IPS-18a (cell line): Measurements from ENCODE around the gene VKORC1L1.
A peak's percentile ranks its signal among the peaks of the same experiment; 100 is the strongest.
"Not testable (repeated sequence)": the region's sequence is repeated elsewhere in the genome, so short reads cannot be mapped to it uniquely, and the experiment has no call there.

Experiments
- H3K27ac ChIP-seq: one replicate; pipeline ENCODE4 v1.5.1; 2013; ENCODE audit warnings: low read length
- H3K27me3 ChIP-seq: one replicate; pipeline ENCODE4 v1.6.1; 2013; ENCODE audit warnings: mild to moderate bottlenecking, low read length; ENCODE audit not compliant: control insufficient read depth, insufficient read depth
- H3K36me3 ChIP-seq: one replicate; pipeline ENCODE4 v1.6.1; 2013; ENCODE audit warnings: low read depth, low read length; ENCODE audit not compliant: control insufficient read depth
- H3K4me1 ChIP-seq: one replicate; pipeline ENCODE4 v1.6.1; 2013; ENCODE audit warnings: low read depth, low read length; ENCODE audit not compliant: control insufficient read depth
- H3K4me3 ChIP-seq: one replicate; pipeline ENCODE4 v1.5.1; 2013; ENCODE audit warnings: low read length
- H3K9ac ChIP-seq: one replicate; pipeline ENCODE4 v1.6.1; 2013; ENCODE audit warnings: mild to moderate bottlenecking, low read length, moderate library complexity
- H3K9me3 ChIP-seq: one replicate; pipeline ENCODE4 v1.6.1; 2013; ENCODE audit warnings: low read depth, low read length; ENCODE audit not compliant: control insufficient read depth

The VKORC1L1 gene

DNA sequence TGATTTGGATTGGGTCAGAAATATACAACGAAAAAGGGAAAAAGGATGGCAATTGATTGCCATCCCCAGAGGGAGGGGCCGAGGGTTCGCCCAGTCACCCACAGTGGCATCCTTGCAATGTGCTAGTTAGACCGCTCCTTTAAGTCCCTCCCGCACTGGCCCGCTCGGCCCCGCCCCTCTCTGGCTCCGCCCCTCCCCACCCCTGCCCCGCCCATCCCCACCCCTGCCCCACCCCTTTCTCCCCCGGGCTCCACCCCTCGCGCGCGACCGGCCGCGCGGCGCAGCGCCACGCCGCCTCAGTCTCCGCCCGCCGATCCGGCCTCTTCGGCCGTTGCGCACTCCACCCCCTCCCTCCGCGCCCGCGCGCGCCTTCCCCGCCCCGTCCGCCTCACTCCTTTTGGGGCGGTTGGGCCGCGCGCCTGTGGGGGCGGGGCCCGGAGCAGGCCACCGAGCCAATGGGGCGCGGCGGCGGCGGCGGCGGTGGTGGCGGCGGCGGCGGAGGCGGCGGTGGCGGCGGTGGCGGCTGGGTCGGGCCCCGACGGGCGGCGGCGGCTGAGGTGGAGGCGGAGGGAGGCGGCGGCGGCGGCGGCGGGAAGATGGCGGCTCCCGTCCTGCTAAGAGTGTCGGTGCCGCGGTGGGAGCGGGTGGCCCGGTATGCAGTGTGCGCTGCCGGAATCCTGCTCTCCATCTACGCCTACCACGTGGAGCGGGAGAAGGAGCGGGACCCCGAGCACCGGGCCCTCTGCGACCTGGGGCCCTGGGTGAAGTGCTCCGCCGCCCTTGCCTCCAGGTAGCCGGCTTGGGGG, at the start of gene VKORC1L1:
VKORC1L1 (plus strand) TSS at position 299 of the 806 bp plus-strand sequence; CDS start at position 597, 298 bp downstream.
- H3K9me3 ChIP-seq = no peaks in the 10 kb centered on the region
- H3K27me3 ChIP-seq = no peaks in the 10 kb centered on the region
- no peaks in the 10 kb centered on the region for H3K4me1 ChIP-seq
- no peak within 1 kb of the TSS for H3K27ac ChIP-seq
- no peaks in the 10 kb centered on the region for H3K36me3 ChIP-seq
- H3K4me3 ChIP-seq = peak within 1 kb of the TSS; percentile 84
- H3K9ac ChIP-seq = peak within 1 kb of the TSS; percentile 70

DNA sequence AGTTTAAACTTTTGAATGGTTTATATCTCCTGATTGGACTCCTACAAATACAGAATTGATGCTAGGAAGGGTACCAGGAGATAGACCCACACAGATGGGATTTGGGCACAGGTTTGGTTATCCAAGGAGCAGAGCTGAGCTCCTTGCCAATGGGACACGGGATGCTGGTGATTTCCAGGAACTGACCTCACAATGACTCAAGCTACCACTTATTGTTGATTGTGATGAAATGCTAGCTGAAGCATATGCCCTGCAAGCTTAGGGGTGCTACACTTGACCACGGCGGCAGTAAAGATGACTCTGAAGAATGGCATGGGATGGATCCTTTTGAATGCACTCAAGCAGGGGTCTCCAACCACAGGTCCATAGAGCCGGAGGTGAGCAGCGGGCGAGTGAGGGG, 45.5 kb upstream of the VKORC1L1 start:
- no peak overlapping the region for H3K4me3 ChIP-seq
- no peak overlapping the region for H3K9ac ChIP-seq
- no peaks in the 10 kb centered on the region for H3K27me3 ChIP-seq
- no peaks in the 10 kb centered on the region for H3K4me1 ChIP-seq
- H3K27ac ChIP-seq = no peak overlapping the region
- H3K9me3 ChIP-seq = no peaks in the 10 kb centered on the region
- H3K36me3 ChIP-seq = no peaks in the 10 kb centered on the region

DNA sequence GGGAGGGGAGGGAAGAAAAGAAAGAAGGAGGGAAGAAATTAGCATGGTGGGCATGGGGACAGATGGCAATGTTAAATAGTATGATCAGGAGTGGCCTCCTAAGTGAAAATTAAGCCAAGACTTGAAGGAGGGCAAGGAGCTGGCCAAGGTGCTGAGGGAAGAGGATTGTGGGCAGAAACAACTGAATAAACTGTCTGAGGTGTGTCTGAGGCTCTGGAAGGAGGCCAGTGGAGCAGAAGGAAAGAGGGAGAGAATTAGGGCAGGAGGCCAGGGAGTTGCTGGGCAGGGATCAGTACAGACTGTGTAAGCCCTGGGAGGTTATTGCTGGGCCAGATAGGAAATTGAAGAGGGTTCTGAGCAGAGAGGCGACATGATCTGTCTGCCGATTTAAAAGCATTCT, 40.6 kb upstream of the VKORC1L1 start:
- H3K27me3 ChIP-seq = no peaks in the 10 kb centered on the region
- H3K4me3 ChIP-seq = no peak overlapping the region
- H3K27ac ChIP-seq = no peak overlapping the region
- no peaks in the 10 kb centered on the region for H3K4me1 ChIP-seq
- H3K9ac ChIP-seq = no peak overlapping the region
- H3K36me3 ChIP-seq = no peaks in the 10 kb centered on the region
- H3K9me3 ChIP-seq = no peaks in the 10 kb centered on the region

DNA sequence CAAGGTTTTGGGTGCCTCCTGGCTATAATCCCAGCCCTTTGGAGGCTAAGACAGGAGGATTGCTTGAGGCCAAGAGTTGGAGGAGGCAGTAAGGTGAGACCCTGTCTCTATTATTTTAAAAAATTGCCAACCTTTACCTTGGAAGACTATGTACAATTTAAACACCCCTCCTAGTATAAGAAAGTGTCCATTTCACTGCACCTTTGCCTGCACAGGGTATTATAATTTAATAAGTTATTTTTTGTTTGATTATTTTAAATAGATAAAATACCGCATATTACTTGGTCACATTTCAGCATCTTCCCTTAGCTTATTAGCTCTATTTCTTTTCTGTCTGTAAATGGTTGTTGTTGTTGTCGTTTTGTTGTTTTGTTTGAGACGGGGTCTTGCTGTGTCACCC, 36.2 kb upstream of the VKORC1L1 start:
- H3K9ac ChIP-seq, H3K27ac ChIP-seq, H3K36me3 ChIP-seq, H3K27me3 ChIP-seq, H3K4me3 ChIP-seq, H3K9me3 ChIP-seq, H3K4me1 ChIP-seq: not testable (repeated sequence)

GRCh38 chr7:65837541-65837956, 35.3 kb upstream of the VKORC1L1 start:
- H3K4me3 ChIP-seq = not testable (repeated sequence)

GRCh38 chr7:65839846-65840245, 33.0 kb upstream of the VKORC1L1 start:
- Histone ChIP-seq H3K9me3 (no peaks in the 10 kb centered on the region), H3K4me3 (no peak overlapping the region), H3K27ac (no peak overlapping the region), H3K9ac (no peak overlapping the region), H3K4me1 (no peaks in the 10 kb centered on the region), H3K36me3 (no peaks in the 10 kb centered on the region), H3K27me3 (no peaks in the 10 kb centered on the region)

More at GRCh38 chr7:65837541-65837956, 35.3 kb upstream of the VKORC1L1 start:
- H3K27me3 ChIP-seq, H3K9ac ChIP-seq, H3K4me1 ChIP-seq, H3K36me3 ChIP-seq, H3K27ac ChIP-seq, H3K9me3 ChIP-seq: not testable (repeated sequence)

DNA sequence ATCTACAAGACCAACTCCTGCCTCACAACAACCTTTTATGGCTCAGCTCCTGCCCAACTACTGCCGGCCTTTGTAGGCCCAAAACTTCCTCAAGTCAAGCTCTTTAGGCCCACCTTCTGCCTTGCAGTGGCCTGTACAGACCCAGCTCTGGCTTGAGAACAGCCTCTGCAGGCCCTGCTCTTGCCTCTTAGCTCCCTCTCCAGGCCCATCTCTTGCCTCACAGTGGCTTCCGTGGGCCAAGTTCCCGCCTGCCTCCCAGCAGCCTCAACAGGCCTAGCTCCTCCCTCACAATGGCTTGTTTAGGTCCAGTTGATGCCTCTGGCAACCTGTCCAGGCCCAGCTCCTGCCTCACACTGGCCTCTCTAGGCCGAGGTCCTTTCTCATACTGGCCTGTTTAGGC, 32.4 kb upstream of the VKORC1L1 start:
- Histone ChIP-seq H3K4me1 (no peaks in the 10 kb centered on the region), H3K36me3 (no peaks in the 10 kb centered on the region), H3K9ac (no peak overlapping the region), H3K27me3 (no peaks in the 10 kb centered on the region), H3K27ac (no peak overlapping the region), H3K4me3 (no peak overlapping the region), H3K9me3 (no peaks in the 10 kb centered on the region)

DNA sequence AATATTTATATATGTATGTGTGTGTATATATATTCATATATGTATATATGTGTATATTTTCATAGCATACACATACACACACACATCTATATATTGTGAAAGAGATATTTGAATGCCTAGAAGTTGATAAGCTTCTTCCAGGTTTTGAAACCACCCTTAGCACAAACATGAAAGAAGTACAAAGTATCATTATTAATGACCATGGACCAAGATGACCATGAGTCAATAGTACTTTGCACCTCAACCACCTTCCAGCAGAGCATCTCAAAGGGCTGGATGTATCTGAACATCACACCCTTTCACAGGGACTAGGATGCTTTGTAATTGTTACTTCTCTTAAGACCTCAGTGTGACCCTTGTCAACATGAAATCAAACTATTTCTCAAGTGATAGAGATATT, 29.3 kb upstream of the VKORC1L1 start:
- H3K27me3 ChIP-seq, H3K4me1 ChIP-seq, H3K36me3 ChIP-seq, H3K9me3 ChIP-seq, H3K4me3 ChIP-seq, H3K9ac ChIP-seq, H3K27ac ChIP-seq: not testable (repeated sequence)

DNA sequence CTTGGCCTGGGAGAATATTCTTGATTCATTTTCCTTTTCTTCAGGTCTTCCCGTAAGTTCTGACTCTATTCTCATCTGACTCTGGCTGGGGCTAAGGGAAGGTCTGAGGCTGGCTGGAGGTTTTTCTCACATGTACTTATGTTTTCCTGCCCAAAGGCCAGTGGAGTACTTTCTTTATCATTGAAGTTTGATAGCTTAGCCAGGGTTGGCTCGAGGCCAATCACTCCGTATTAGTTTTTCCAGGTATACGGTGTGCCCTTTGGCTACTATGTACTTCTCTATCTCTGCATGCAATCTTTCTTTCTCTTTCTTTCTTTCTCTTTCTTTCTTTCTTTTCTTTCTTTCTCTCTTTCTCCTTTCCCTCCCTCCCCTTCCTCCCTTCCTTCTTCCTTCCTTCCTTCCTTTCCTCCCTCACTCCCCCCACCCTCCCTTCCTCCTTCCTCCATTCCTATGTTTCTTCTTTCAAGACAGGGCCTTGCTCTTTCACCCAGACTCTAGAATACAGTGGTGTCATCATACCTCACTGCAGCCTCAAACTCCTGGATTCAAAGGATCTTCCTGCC, 26.8 kb upstream of the VKORC1L1 start:
- Histone ChIP-seq H3K27ac (no peak overlapping the region), H3K9me3 (no peaks in the 10 kb centered on the region), H3K9ac (no peak overlapping the region), H3K36me3 (no peaks in the 10 kb centered on the region), H3K4me3 (no peak overlapping the region), H3K4me1 (no peaks in the 10 kb centered on the region), H3K27me3 (no peaks in the 10 kb centered on the region)

- not testable (repeated sequence) for H3K4me1 ChIP-seq, H3K9me3 ChIP-seq, H3K27me3 ChIP-seq, H3K9ac ChIP-seq, H3K4me3 ChIP-seq, H3K36me3 ChIP-seq, H3K27ac ChIP-seq
These were observed 19.4 kb upstream of the VKORC1L1 start for GRCh38 chr7:65853426-65853825.

DNA sequence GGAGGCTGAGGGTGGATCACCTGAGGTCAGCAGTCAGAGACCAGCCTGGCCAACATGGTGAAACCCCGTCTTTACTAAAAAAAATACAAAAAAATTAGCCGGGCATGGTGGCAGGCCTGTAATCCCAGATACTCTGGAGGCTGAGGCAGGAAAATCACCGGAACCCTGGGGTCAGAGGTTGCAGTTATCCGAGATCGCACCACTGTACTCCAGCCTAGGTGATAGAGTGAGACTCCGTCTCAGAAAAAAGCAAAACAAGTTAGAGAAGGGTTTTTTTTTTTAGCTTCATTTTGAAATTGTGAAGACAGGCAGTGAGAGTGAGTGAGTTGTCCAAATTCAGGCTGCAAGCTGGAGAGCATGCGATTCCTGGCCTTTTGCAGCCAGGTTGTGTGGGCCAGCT, 19.0 kb upstream of the VKORC1L1 start:
- not testable (repeated sequence) for H3K9ac ChIP-seq, H3K36me3 ChIP-seq, H3K4me1 ChIP-seq, H3K9me3 ChIP-seq, H3K27me3 ChIP-seq, H3K4me3 ChIP-seq, H3K27ac ChIP-seq

- H3K9me3 ChIP-seq, H3K9ac ChIP-seq, H3K36me3 ChIP-seq, H3K27ac ChIP-seq, H3K27me3 ChIP-seq, H3K4me3 ChIP-seq, H3K4me1 ChIP-seq: not testable (repeated sequence)
These were observed 15.5 kb upstream of the VKORC1L1 start for GRCh38 chr7:65857321-65857894.
